ENCODE results near the gene COX4I1. TPM values are rescaled to one million over a fixed set of nuclear protein-coding genes. Genes with fewer than 3 reads are reported as not detected.
A peak's percentile ranks its signal among the peaks of the same experiment; 100 is the strongest.

The COX4I1 gene
- total and polyA plus RNA-seq, 2 of the 8 experiments (the other 6 are each of a cell fraction or from before 2014, with no cell fraction given): 507 to 707 TPM

- no peak overlapping the region for H3K27ac ChIP-seq (ENCODE audit: low read depth, low read length)
- no peaks in the 10 kb centered on the region for H3K23me2 ChIP-seq (ENCODE audit: low read depth, low read length)
- 80% methylated on average over 6 of the region's 6 CpGs; no CpG with 5 or more reads in 1 of the 2 experiments for WGBS, 2 experiments (ENCODE audit: extremely low coverage in 1 of 2, insufficient coverage in 1 of 2, insufficient read length in 1 of 2, insufficient replicate concordance in 2 of 2, low coverage in 1 of 2, low lambda C conversion rate in 2 of 2, missing lambda C conversion rate in 1 of 2)
- H2BK15ac ChIP-seq (ENCODE audit: low read length): no peak overlapping the region
- H3K36me3 ChIP-seq (ENCODE audit: control insufficient read depth in 2 of 4, insufficient read depth in 4 of 4, low read length in 3 of 4): no peaks in the 10 kb centered on the region
- H3K4me1 ChIP-seq (replicated peaks in 1 of 4; ENCODE audit: control insufficient read depth in 3 of 4, insufficient read depth in 4 of 4, low read length in 3 of 4): peaks cover 0 to 9% (median 0%) of the 10 kb centered on the region in 4 experiments; a peak in 3 of 7 replicates
- FAIRE-seq (no peak), DNase-seq (ENCODE audit: low read depth in 1 of 2, low spot score in 2 of 2) (no peak)
- no peak overlapping the region for H2BK12ac ChIP-seq (ENCODE audit: low read depth, low read length)
- TF ChIP-seq, protein P1, sequence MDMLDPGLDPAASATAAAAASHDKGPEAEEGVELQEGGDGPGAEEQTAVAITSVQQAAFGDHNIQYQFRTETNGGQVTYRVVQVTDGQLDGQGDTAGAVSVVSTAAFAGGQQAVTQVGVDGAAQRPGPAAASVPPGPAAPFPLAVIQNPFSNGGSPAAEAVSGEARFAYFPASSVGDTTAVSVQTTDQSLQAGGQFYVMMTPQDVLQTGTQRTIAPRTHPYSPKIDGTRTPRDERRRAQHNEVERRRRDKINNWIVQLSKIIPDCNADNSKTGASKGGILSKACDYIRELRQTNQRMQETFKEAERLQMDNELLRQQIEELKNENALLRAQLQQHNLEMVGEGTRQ (IDR thresholded peaks at IDR 0.05; ENCODE audit: low read length): no peak
- TF ChIP-seq HDAC6 (IDR thresholded peaks at IDR 0.05; ENCODE audit: low read depth, low read length) (no peak), MAX (IDR thresholded peaks at IDR 0.05) (no peak)
- no peak overlapping the region for H3K4me3 ChIP-seq (ENCODE audit: extremely low read depth in 1 of 4, insufficient read depth in 2 of 4, low read depth in 3 of 4, low read length in 4 of 4)
- H3K23ac ChIP-seq (ENCODE audit: insufficient read length): no peak overlapping the region
- H4K91ac ChIP-seq (replicated peaks; ENCODE audit: insufficient read length, low read length): peak overlapping the region; percentile 64
- no peak overlapping the region for H2BK120ac ChIP-seq (replicated peaks; ENCODE audit: low read depth, low read length)
- no peak overlapping the region for H3K14ac ChIP-seq (ENCODE audit: insufficient read length)
- H2BK20ac ChIP-seq (ENCODE audit: low read length): no peak overlapping the region
- H2AFZ ChIP-seq (ENCODE audit: low read length): no peak overlapping the region
- H4K8ac ChIP-seq (ENCODE audit: extremely low read depth, insufficient read depth, low read length): no peak overlapping the region
- ChIA-PET CTCF (ENCODE audit: partially characterized antibody) (interaction anchor here (1.4 to 4.6 kb wide), 3 partner anchors 9 to 43 kb away, joined by 3 to 33 read pairs (median 6); no protein-coding TSS in a partner anchor), POLR2A (ENCODE audit: partially characterized antibody) (interaction anchor here (0.5 kb wide), 1 partner anchor 56 kb away, joined by 3 read pairs; no protein-coding TSS in a partner anchor)
- H3K9me3 ChIP-seq (ENCODE audit: insufficient read depth in 2 of 2, low read depth in 1 of 2, low read length in 1 of 2): no peaks in the 10 kb centered on the region
- no peak overlapping the region for H3K9ac ChIP-seq (replicated peaks in 1 of 4; ENCODE audit: extremely low read depth in 1 of 4, low read depth in 3 of 4, low read length in 3 of 4)
- no peak overlapping the region for H2BK5ac ChIP-seq (ENCODE audit: low read depth, low read length)
- H2AK5ac ChIP-seq (ENCODE audit: low read depth, low read length): no peak overlapping the region
- no peaks in the 10 kb centered on the region for H3K79me1 ChIP-seq (ENCODE audit: low read depth, low read length)
- no peak overlapping the region for H3K4ac ChIP-seq (replicated peaks; ENCODE audit: insufficient read length, low read depth, low read length)
- H3K56ac ChIP-seq (replicated peaks; ENCODE audit: insufficient read length, low read depth, low read length): no peak overlapping the region
- peaks cover 0 to 2% (median 0%) of the 10 kb centered on the region in 4 experiments; a peak in 1 of 7 replicates for H3K27me3 ChIP-seq (replicated peaks in 1 of 4; ENCODE audit: control insufficient read depth in 3 of 4, extremely low read depth in 1 of 4, insufficient read depth in 3 of 4, low read length in 3 of 4)
- H3K18ac ChIP-seq (ENCODE audit: extremely low read depth, low read length): no peak overlapping the region
- H4K5ac ChIP-seq (ENCODE audit: insufficient read length, low read depth, low read length): no peak overlapping the region
- no peak overlapping the region for H3K4me2 ChIP-seq (ENCODE audit: insufficient read depth in 1 of 2, low read depth in 2 of 2, low read length in 2 of 2)
- H3K79me2 ChIP-seq (ENCODE audit: control insufficient read depth in 1 of 2, insufficient read depth in 2 of 2, low read length in 2 of 2): no peaks in the 10 kb centered on the region
- H4K20me1 ChIP-seq (replicated peaks in 1 of 2; ENCODE audit: control insufficient read depth in 1 of 2, insufficient read depth in 2 of 2, low read length in 2 of 2): no peaks in the 10 kb centered on the region
Observed at GRCh38 chr16:85761861-85762260, 37.6 kb upstream of the COX4I1 start.
